Heart left ventricle (tissue), 16 donors: ENCODE data around the gene EIF2S3B. TPM values are rescaled to one million over a fixed set of nuclear protein-coding genes. Genes with fewer than 3 reads are reported as not detected.

Source experiments
- ATAC-seq, 4 donors: fragments of 200-7000 bp; cut with Tn5 transposase; one replicate each; pipeline ENCODE4 v1.9.1; 2020 to 2022; ENCODE audit warnings: moderate library complexity in 4 of 4, mild to moderate bottlenecking in 3 of 4, moderate number of reproducible peaks in 1 of 4
- DNase-seq, 5 donors: peaks; one replicate each; pipeline ENCODE4 v3.0.0-alpha.2; 2020
- H3K27ac ChIP-seq, 12 donors: fragments of 200-600 bp; sonication (generic) in 4 of 12; one replicate each; pipeline versions ENCODE4 v1.5.0 to v1.8.0; 2016 to 2022; ENCODE audit warnings: mild to moderate bottlenecking in 2 of 12
- H3K27me3 ChIP-seq, 9 donors: fragments of 200-600 bp; sonication (generic) in 2 of 9; one replicate each; pipeline versions ENCODE4 v1.5.1 to v1.8.0; 2016 to 2022; ENCODE audit warnings: mild to moderate bottlenecking in 3 of 9
- H3K36me3 ChIP-seq, 9 donors: fragments of 200-600 bp; sonication (generic) in 2 of 9; one replicate each; pipeline versions ENCODE4 v1.5.0 to v1.8.0; 2018 to 2022; ENCODE audit warnings: mild to moderate bottlenecking in 2 of 9
- H3K4me1 ChIP-seq, 12 donors: fragments of 200-600 bp; sonication (generic) in 4 of 12; one replicate each; pipeline versions ENCODE4 v1.5.0 to v1.8.0; 2016 to 2022; ENCODE audit warnings: mild to moderate bottlenecking in 3 of 12
- H3K4me3 ChIP-seq, 12 donors: fragments of 200-600 bp; sonication (generic) in 4 of 12; one replicate each; pipeline versions ENCODE4 v1.5.0 to v1.8.0; 2017 to 2022; ENCODE audit warnings: mild to moderate bottlenecking in 9 of 12, moderate library complexity in 4 of 12
- H3K9me3 ChIP-seq, 12 donors: fragments of 200-600 bp; sonication (generic) in 4 of 12; one replicate each; pipeline versions ENCODE4 v1.5.0 to v1.8.0; 2016 to 2022; ENCODE audit warnings: mild to moderate bottlenecking in 1 of 12
- POLR2A ChIP-seq, 2 donors: fragments of 450-650 bp; IDR thresholded peaks; one replicate each; pipeline ENCODE4 v1.6.1; 2017; ENCODE audit warnings: antibody characterized with exemption in 2 of 2, mild to moderate bottlenecking in 2 of 2, moderate library complexity in 2 of 2
- WGBS, 4 donors: extraction: QIAGEN DNeasy Blood & Tissue Kit in 2 of 4; methylation state at CpG; one replicate each; pipeline versions ENCODE4 v1.1.5 to v1.1.7; 2013 to 2018; 5-methylcytosine and 5-hydroxymethylcytosine counted together
- intact Hi-C, 10 donors: fragments of 100-400 bp; cut with DNase I; formaldehyde crosslinking; loops; one replicate each; pipeline versions ENCODE4 v1.11.1 to v1.14.2; 2022
- polyA plus RNA-seq, 2 donors: library from polyadenylated mRNA; stranded (reverse); fragments of 200-250 nt; gene quantifications; one replicate each; pipeline ENCODE4 v1.2.3, GENCODE V29; 2013
- total RNA-seq, 9 donors: library from RNA; depleted of rRNA in 2 of 9; stranded (reverse); fragments of >200 nt in 2 of 9; fragmentation: NEBNext Ultra II Directional in 3 of 9; extraction: Animal tissue kit (Norgen Biotek cat#: 25700) in 3 of 9; gene quantifications; one replicate each; pipeline versions ENCODE4 v1.1.0 to v1.2.4, GENCODE V29; 2016 to 2023
- TF ChIP-seq, protein P1 (sequence below), 12 donors: fragments of 200-600 bp; sonication (generic) in 4 of 12; IDR thresholded peaks; one replicate each; pipeline versions ENCODE4 v1.5.0 to v1.8.0; 2018 to 2022; ENCODE audit warnings: antibody characterized with exemption in 12 of 12, mild to moderate bottlenecking in 5 of 12
- donor health status: ischemic (EF 13 %, LVEDD 7.1; RV severe dilation, severe dysfunction).
- donor health status: healthy with polysubstance abuse.
- donor health status: DM: no; HTN: yes; CAD: no.
- donor health status: DM: no; HTN: no; CAD: no.
- donor health status: ischemic (EF 25% LVEDD 6.9; RV normal size, moderate dysfunction).
- donor health status: ischemic (EF 25% LVEDD 5.7; RV mildly dilated, moderate dysfunction).
- donor health status: healthy.
- donor health status: DM: yes; HTN: yes; CAD: no.
- donor health status: ischemic (EF 35%, LVEDD 5.7; RV mildly dilated, moderate dysfunction).
- donor health status: nonischemic (EF 11% LVEDD 7.7; RV severe dilation, severe dysfunction).
- donor health status: DM: yes; HTN: yes; CAD: no.
- donor health status: PGD.
- donor health status: ischemic (EF 29% LVEDD 5.4; RV normal size, mild dysfunction).
- donor health status: nonischemic (EF 23%, LVEDD 6.1; RV moderate dilation, normal function).

Gene EIF2S3B
- total and polyA plus RNA-seq, 11 donors = 0.11 to 1.5 (median 0.50) TPM; not detected in 2

GRCh38 chr12:10512798-10513197 lies 7.1 kb downstream of the EIF2S3B start:
- 76 to 83% (median 81%) methylated on average over 4 of the region's 4 CpGs for WGBS, 4 donors
- no peaks in the 10 kb centered on the region for H3K4me1 ChIP-seq
- no peak overlapping the region for H3K27ac ChIP-seq
- H3K27me3 ChIP-seq = no peaks in the 10 kb centered on the region
- intact Hi-C loops = no loop called here
- DNase-seq (no peak), ATAC-seq (no peak)
- H3K4me3 ChIP-seq = no peak overlapping the region
- TF ChIP-seq, protein P1, sequence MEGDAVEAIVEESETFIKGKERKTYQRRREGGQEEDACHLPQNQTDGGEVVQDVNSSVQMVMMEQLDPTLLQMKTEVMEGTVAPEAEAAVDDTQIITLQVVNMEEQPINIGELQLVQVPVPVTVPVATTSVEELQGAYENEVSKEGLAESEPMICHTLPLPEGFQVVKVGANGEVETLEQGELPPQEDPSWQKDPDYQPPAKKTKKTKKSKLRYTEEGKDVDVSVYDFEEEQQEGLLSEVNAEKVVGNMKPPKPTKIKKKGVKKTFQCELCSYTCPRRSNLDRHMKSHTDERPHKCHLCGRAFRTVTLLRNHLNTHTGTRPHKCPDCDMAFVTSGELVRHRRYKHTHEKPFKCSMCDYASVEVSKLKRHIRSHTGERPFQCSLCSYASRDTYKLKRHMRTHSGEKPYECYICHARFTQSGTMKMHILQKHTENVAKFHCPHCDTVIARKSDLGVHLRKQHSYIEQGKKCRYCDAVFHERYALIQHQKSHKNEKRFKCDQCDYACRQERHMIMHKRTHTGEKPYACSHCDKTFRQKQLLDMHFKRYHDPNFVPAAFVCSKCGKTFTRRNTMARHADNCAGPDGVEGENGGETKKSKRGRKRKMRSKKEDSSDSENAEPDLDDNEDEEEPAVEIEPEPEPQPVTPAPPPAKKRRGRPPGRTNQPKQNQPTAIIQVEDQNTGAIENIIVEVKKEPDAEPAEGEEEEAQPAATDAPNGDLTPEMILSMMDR (IDR thresholded peaks at IDR 0.05) = no peak
- TF ChIP-seq POLR2A (IDR thresholded peaks at IDR 0.05) = no peak
- H3K36me3 ChIP-seq = no peaks in the 10 kb centered on the region
- peaks cover 0 to 3% (median 0%) of the 10 kb centered on the region in 12 donors for H3K9me3 ChIP-seq

DNA sequence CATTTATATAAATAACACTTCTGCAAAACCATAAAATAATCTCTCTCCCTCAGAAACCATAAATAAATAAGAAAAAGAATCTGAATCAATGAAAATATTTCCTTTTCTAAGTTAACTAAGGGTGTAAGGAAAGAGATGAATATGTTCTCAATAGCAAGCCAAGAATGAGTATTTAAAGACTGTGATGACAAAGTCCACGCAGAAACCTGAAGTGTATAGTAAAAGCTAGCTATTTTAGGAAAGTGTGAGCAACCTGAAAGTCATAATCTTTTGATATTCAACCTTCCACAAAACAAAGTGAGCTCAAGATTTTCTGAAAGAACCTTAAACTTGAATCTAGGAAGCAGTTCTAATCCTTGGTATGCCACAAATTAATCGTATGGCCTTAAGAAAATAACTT lies 15.9 kb downstream of the EIF2S3B start:
- intact Hi-C loops = no loop called here
- WGBS, 4 donors = 72 to 81% (median 75%) methylated on average over 2 of the region's 2 CpGs
- Histone ChIP-seq H3K9me3 (no peaks in the 10 kb centered on the region), H3K4me1 (no peaks in the 10 kb centered on the region), H3K27me3 (no peaks in the 10 kb centered on the region), H3K36me3 (no peaks in the 10 kb centered on the region), H3K4me3 (no peak overlapping the region), H3K27ac (no peak overlapping the region)
- no peak for ATAC-seq
- DNase-seq = no peak
- TF ChIP-seq POLR2A (IDR thresholded peaks at IDR 0.05) = no peak
- TF ChIP-seq, protein P1 (IDR thresholded peaks at IDR 0.05) = no peak

- Histone ChIP-seq H3K27ac (no peak overlapping the region), H3K9me3 (no peaks in the 10 kb centered on the region), H3K27me3 (peaks cover 0 to 4% (median 0%) of the 10 kb centered on the region in 9 donors), H3K36me3 (no peaks in the 10 kb centered on the region), H3K4me1 (no peaks in the 10 kb centered on the region), H3K4me3 (no peak overlapping the region)
- no peak for TF ChIP-seq POLR2A (IDR thresholded peaks at IDR 0.05)
- TF ChIP-seq, protein P1 (IDR thresholded peaks at IDR 0.05) = no peak
- no peak for DNase-seq
- no peak for ATAC-seq
- WGBS, 4 donors = 66 to 74% (median 71%) methylated on average over 2 of the region's 2 CpGs
- intact Hi-C loops = no loop called here
Observed at GRCh38 chr12:10528174-10528953, 22.7 kb downstream of the EIF2S3B start.

GRCh38 chr12:10529603-10530002 lies 23.9 kb downstream of the EIF2S3B start:
- H3K9me3 ChIP-seq = no peaks in the 10 kb centered on the region
- H3K4me3 ChIP-seq = no peak overlapping the region
- ATAC-seq (no peak), DNase-seq (no peak)
- WGBS, 4 donors = 80 to 87% (median 84%) methylated on average over 3 of the region's 3 CpGs
- no peaks in the 10 kb centered on the region for H3K4me1 ChIP-seq
- peaks cover 0 to 4% (median 0%) of the 10 kb centered on the region in 9 donors for H3K27me3 ChIP-seq
- TF ChIP-seq, protein P1 (IDR thresholded peaks at IDR 0.05) = no peak
- no peak for TF ChIP-seq POLR2A (IDR thresholded peaks at IDR 0.05)
- no peak overlapping the region for H3K27ac ChIP-seq
- no peaks in the 10 kb centered on the region for H3K36me3 ChIP-seq
- intact Hi-C loops = no loop called here
